ENCODE results near the gene EGLN2. TPM values are rescaled to one million over a fixed set of nuclear protein-coding genes. Genes with fewer than 3 reads are reported as not detected.
"Not testable (repeated sequence)": the region's sequence is repeated elsewhere in the genome, so short reads cannot be mapped to it uniquely, and the experiment has no call there.

The EGLN2 gene
- total RNA-seq, 3 donors from 2014 or later = 84.5 to 126 (median 93.2) TPM

- no peak for ATAC-seq
- no peak for TF ChIP-seq CTCF (IDR thresholded peaks at IDR 0.05)
- Histone ChIP-seq H3K4me3 (no peak overlapping the region), H3K9me3 (no peaks in the 10 kb centered on the region), H3K36me3 (ENCODE audit: low read depth) (no peaks in the 10 kb centered on the region), H3K4me1 (ENCODE audit: low read depth) (peaks cover 4% of the 10 kb centered on the region)
- no peak for DNase-seq
- intact Hi-C loops (cut with DNase I, micrococcal nuclease) = no loop called here
These were observed 37.9 kb downstream of the EGLN2 start for GRCh38 chr19:40836754-40837429.

GRCh38 chr19:40838477-40838876 lies 39.5 kb downstream of the EGLN2 start:
- H3K4me3 ChIP-seq; H3K4me1 ChIP-seq (ENCODE audit: low read depth); intact Hi-C loops (cut with DNase I, micrococcal nuclease); DNase-seq; H3K36me3 ChIP-seq (ENCODE audit: low read depth); ATAC-seq; H3K9me3 ChIP-seq: not testable (repeated sequence)

GRCh38 chr19:40842012-40842411 lies 43.0 kb downstream of the EGLN2 start:
- ATAC-seq; intact Hi-C loops (cut with DNase I, micrococcal nuclease): not testable (repeated sequence)

GRCh38 chr19:40842997-40843652 lies 44.1 kb downstream of the EGLN2 start:
- DNase-seq; intact Hi-C loops (cut with DNase I, micrococcal nuclease); ATAC-seq; H3K36me3 ChIP-seq (ENCODE audit: low read depth); H3K4me3 ChIP-seq; H3K4me1 ChIP-seq (ENCODE audit: low read depth); H3K9me3 ChIP-seq: not testable (repeated sequence)

More at GRCh38 chr19:40842012-40842411, 43.0 kb downstream of the EGLN2 start:
- DNase-seq; H3K4me1 ChIP-seq (ENCODE audit: low read depth); H3K36me3 ChIP-seq (ENCODE audit: low read depth); H3K9me3 ChIP-seq; H3K4me3 ChIP-seq: not testable (repeated sequence)

- DNase-seq (peak; percentile 54 to 72 (median 60)), ATAC-seq (peak; percentile 91)
- H3K4me1 ChIP-seq (ENCODE audit: low read depth); H3K9me3 ChIP-seq; H3K36me3 ChIP-seq (ENCODE audit: low read depth); H3K4me3 ChIP-seq; intact Hi-C loops (cut with DNase I, micrococcal nuclease): not testable (repeated sequence)
These were observed 44.7 kb downstream of the EGLN2 start for GRCh38 chr19:40843653-40844052.

- H3K36me3 ChIP-seq (ENCODE audit: low read depth); H3K4me3 ChIP-seq; ATAC-seq; H3K9me3 ChIP-seq; DNase-seq; H3K4me1 ChIP-seq (ENCODE audit: low read depth); intact Hi-C loops (cut with DNase I, micrococcal nuclease): not testable (repeated sequence)
These were observed 47.7 kb downstream of the EGLN2 start for GRCh38 chr19:40846722-40847121.

GRCh38 chr19:40850277-40850676 lies 51.3 kb downstream of the EGLN2 start, which contains the start of gene CYP2A6:
CYP2A6 (minus strand) TSS chr19:40850447; CDS start chr19:40850426, 21 bp downstream.
- H3K9me3 ChIP-seq; H3K4me3 ChIP-seq; H3K4me1 ChIP-seq (ENCODE audit: low read depth); ATAC-seq; H3K36me3 ChIP-seq (ENCODE audit: low read depth); DNase-seq; intact Hi-C loops (cut with DNase I, micrococcal nuclease): not testable (repeated sequence)

- H3K4me3 ChIP-seq; H3K9me3 ChIP-seq; DNase-seq; H3K36me3 ChIP-seq (ENCODE audit: low read depth); H3K4me1 ChIP-seq (ENCODE audit: low read depth); intact Hi-C loops (cut with DNase I, micrococcal nuclease): not testable (repeated sequence)
- ATAC-seq = peak; percentile 62
These were observed 53.6 kb downstream of the EGLN2 start for GRCh38 chr19:40852467-40853152.

Other genes with a start within 250 kb of the EGLN2 start
- gene SHKBP1, start 222.3 kb upstream of the EGLN2 start, total RNA-seq = 10 to 100 TPM; 58.1 to 70.6 (median 62.2) TPM
- 100 to 1,000 TPM; 141 to 244 (median 160) TPM for gene LTBP4, start 197.8 kb upstream of the EGLN2 start, total RNA-seq
- 10 to 100 TPM; 10.2 to 39.7 (median 16.9) TPM for gene NUMBL, start 108.5 kb upstream of the EGLN2 start, total RNA-seq
- 10 to 100 TPM; 29.9 to 49.2 (median 39.3) TPM for gene COQ8B, start 82.3 kb upstream of the EGLN2 start, total RNA-seq
- gene ITPKC, start 82.1 kb upstream of the EGLN2 start, total RNA-seq = 10 to 100 TPM; 22.1 to 26.1 (median 23.2) TPM
- 10 to 100 TPM; 10.9 to 16.7 (median 13.8) TPM for gene ACTMAP, start 48.7 kb upstream of the EGLN2 start, total RNA-seq
- 10 to 100 TPM; 54.0 to 81.7 (median 59.9) TPM for gene SNRPA, start 48.0 kb upstream of the EGLN2 start, total RNA-seq
- 1 to 10 TPM; 1.4 to 8.6 (median 2.5) TPM for gene MIA, start 23.7 kb upstream of the EGLN2 start, total RNA-seq
- gene RAB4B, start 20.9 kb upstream of the EGLN2 start, total RNA-seq = 10 to 100 TPM; 46.9 to 68.1 (median 61.0) TPM
- gene CYP2A6, start 51.3 kb downstream of the EGLN2 start, total RNA-seq = under 1 TPM in 1 of 3 donors, not detected in 2; 0.61 TPM
- not detected for gene CYP2A7, start 83.0 kb downstream of the EGLN2 start, total RNA-seq
- gene CYP2B6, start 192.1 kb downstream of the EGLN2 start, total RNA-seq = 10 to 100 TPM in 1 of 3 donors, 1 to 10 TPM in 2; 3.7 to 11.4 (median 6.0) TPM

Data from mucosa of descending colon (tissue), 3 donors.